ENCODE data around the gene UBE2E2. TPM values are rescaled to one million over a fixed set of nuclear protein-coding genes. Genes with fewer than 3 reads are reported as not detected.

The UBE2E2 gene
- total RNA-seq, 2 experiments from 2014 or later = 14.1 to 20.2 TPM

- H3K36me3 Mint-ChIP-seq (ENCODE audit: low read depth) = no peaks in the 10 kb centered on the region
- CTCF ChIA-PET = no interaction called here
- no peak overlapping the region for H3K4me3 Mint-ChIP-seq
- peaks cover 11% of the 10 kb centered on the region for H3K9me3 Mint-ChIP-seq
- no peak overlapping the region for H3K27ac ChIP-seq (ENCODE audit: low read depth in 1 of 2, low read length in 2 of 2)
- POLR2A ChIA-PET = no interaction called here
- no peaks in the 10 kb centered on the region for H3K4me1 Mint-ChIP-seq (ENCODE audit: low read depth)
- H3K27ac Mint-ChIP-seq = no peak overlapping the region
- TF ChIP-seq, protein P1, sequence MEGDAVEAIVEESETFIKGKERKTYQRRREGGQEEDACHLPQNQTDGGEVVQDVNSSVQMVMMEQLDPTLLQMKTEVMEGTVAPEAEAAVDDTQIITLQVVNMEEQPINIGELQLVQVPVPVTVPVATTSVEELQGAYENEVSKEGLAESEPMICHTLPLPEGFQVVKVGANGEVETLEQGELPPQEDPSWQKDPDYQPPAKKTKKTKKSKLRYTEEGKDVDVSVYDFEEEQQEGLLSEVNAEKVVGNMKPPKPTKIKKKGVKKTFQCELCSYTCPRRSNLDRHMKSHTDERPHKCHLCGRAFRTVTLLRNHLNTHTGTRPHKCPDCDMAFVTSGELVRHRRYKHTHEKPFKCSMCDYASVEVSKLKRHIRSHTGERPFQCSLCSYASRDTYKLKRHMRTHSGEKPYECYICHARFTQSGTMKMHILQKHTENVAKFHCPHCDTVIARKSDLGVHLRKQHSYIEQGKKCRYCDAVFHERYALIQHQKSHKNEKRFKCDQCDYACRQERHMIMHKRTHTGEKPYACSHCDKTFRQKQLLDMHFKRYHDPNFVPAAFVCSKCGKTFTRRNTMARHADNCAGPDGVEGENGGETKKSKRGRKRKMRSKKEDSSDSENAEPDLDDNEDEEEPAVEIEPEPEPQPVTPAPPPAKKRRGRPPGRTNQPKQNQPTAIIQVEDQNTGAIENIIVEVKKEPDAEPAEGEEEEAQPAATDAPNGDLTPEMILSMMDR (IDR thresholded peaks at IDR 0.05) = no peak
- no peaks in the 10 kb centered on the region for H3K27me3 ChIP-seq (ENCODE audit: control insufficient read depth in 1 of 2, insufficient read depth in 2 of 2, low read length in 2 of 2)
- H3K36me3 ChIP-seq (ENCODE audit: insufficient read depth, low read length) = no peaks in the 10 kb centered on the region
- no peak for DNase-seq
- H3K4me3 ChIP-seq (ENCODE audit: low read length) = no peak overlapping the region
- ATAC-seq (ENCODE audit: poor library complexity) = no peak
- no peaks in the 10 kb centered on the region for H3K4me1 ChIP-seq (ENCODE audit: insufficient read depth, low read length)
- H3K9me3 ChIP-seq (ENCODE audit: control insufficient read depth in 1 of 2, insufficient read depth in 1 of 2, low read length in 2 of 2) = peaks cover 16 to 21% of the 10 kb centered on the region in 2 experiments
- peaks cover 7% of the 10 kb centered on the region for H3K27me3 Mint-ChIP-seq
- intact Hi-C loops (cut with DNase I, micrococcal nuclease) = no loop called here
Measured at GRCh38 chr3:23624305-23624704, 421.2 kb downstream of the UBE2E2 start.

DNA sequence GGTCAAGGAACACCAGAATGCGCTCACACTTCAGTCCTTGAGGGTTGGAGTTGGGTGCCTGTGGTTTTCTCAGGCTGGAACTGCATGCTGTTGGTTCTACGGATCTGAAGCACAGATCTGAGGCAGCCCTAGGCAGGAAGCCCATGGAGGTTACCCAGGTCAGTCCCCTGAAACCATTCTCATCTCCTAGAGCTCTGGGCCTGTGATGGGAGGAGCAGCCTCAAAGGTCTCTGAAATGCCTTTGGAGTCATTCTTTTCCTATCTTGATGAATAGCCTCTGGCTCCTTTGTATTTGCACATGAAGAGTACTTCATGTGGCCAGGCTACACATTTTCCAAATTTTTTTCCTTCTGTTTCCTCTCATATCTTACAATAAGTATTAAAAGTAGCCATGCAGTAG is 423.3 kb downstream of the UBE2E2 start:
- peaks cover 7% of the 10 kb centered on the region for H3K27me3 Mint-ChIP-seq
- Histone ChIP-seq H3K36me3 (ENCODE audit: insufficient read depth, low read length) (no peaks in the 10 kb centered on the region), H3K27ac (ENCODE audit: low read depth in 1 of 2, low read length in 2 of 2) (no peak overlapping the region), H3K4me3 (ENCODE audit: low read length) (no peak overlapping the region), H3K9me3 (ENCODE audit: control insufficient read depth in 1 of 2, insufficient read depth in 1 of 2, low read length in 2 of 2) (peaks cover 6 to 16% of the 10 kb centered on the region in 2 experiments), H3K4me1 (ENCODE audit: insufficient read depth, low read length) (no peaks in the 10 kb centered on the region), H3K27me3 (ENCODE audit: control insufficient read depth in 1 of 2, insufficient read depth in 2 of 2, low read length in 2 of 2) (no peaks in the 10 kb centered on the region)
- DNase-seq (no peak), ATAC-seq (ENCODE audit: poor library complexity) (no peak)
- ChIA-PET POLR2A (no interaction called here), CTCF (no interaction called here)
- no peaks in the 10 kb centered on the region for H3K4me1 Mint-ChIP-seq (ENCODE audit: low read depth)
- TF ChIP-seq, protein P1 (IDR thresholded peaks at IDR 0.05) = no peak
- H3K36me3 Mint-ChIP-seq (ENCODE audit: low read depth) = no peaks in the 10 kb centered on the region
- no peak overlapping the region for H3K27ac Mint-ChIP-seq
- intact Hi-C loops (cut with DNase I, micrococcal nuclease) = no loop called here
- H3K4me3 Mint-ChIP-seq = no peak overlapping the region
- H3K9me3 Mint-ChIP-seq = peaks cover 11% of the 10 kb centered on the region

GRCh38 chr3:23629181-23629894 is 426.2 kb downstream of the UBE2E2 start:
- POLR2A ChIA-PET = no interaction called here

More at GRCh38 chr3:23629181-23629894, 426.2 kb downstream of the UBE2E2 start:
- Histone ChIP-seq H3K4me3 (ENCODE audit: low read length) (no peak overlapping the region), H3K27me3 (ENCODE audit: control insufficient read depth in 1 of 2, insufficient read depth in 2 of 2, low read length in 2 of 2) (no peaks in the 10 kb centered on the region), H3K27ac (ENCODE audit: low read depth in 1 of 2, low read length in 2 of 2) (no peak overlapping the region), H3K36me3 (ENCODE audit: insufficient read depth, low read length) (no peaks in the 10 kb centered on the region), H3K4me1 (ENCODE audit: insufficient read depth, low read length) (no peaks in the 10 kb centered on the region), H3K9me3 (ENCODE audit: control insufficient read depth in 1 of 2, insufficient read depth in 1 of 2, low read length in 2 of 2) (peaks cover 0 to 12% of the 10 kb centered on the region in 2 experiments)
- TF ChIP-seq, protein P1 (IDR thresholded peaks at IDR 0.05) = no peak
- intact Hi-C loops (cut with DNase I, micrococcal nuclease) = no loop called here
- Mint-ChIP-seq H3K9me3 (peaks cover 9% of the 10 kb centered on the region), H3K36me3 (ENCODE audit: low read depth) (no peaks in the 10 kb centered on the region), H3K27ac (no peak overlapping the region), H3K27me3 (peaks cover 7% of the 10 kb centered on the region), H3K4me1 (ENCODE audit: low read depth) (no peaks in the 10 kb centered on the region), H3K4me3 (no peak overlapping the region)
- DNase-seq (no peak), ATAC-seq (ENCODE audit: poor library complexity) (no peak)
- CTCF ChIA-PET = no interaction called here

All from CD4-positive, alpha-beta T cell (primary cell).